Measurements from ENCODE around the gene SAMD3.

- TF ChIP-seq POLR2AphosphoS5 (IDR thresholded peaks at IDR 0.05) = no peak
- no peak for TF ChIP-seq POLR2A (IDR thresholded peaks at IDR 0.05)
Observed at GRCh38 chr6:130207979-130208649, 14.6 kb downstream of the SAMD3 start.
